Esophagus muscularis mucosa (tissue), 4 donors: ENCODE data around the gene UBE4B. TPM values are rescaled to one million over a fixed set of nuclear protein-coding genes. Genes with fewer than 3 reads are reported as not detected.

Experiments
- DNase-seq: peaks from one replicate; pipeline ENCODE4 v3.0.0-alpha.2; 2017; ENCODE audit errors: extremely low spot score
- H3K27ac ChIP-seq, 4 donors: fragments of 200-600 bp; sonication (generic); replicated peaks in 1 of 4; 1 replicate in 3 of 4; 2 replicates in 1 of 4; pipeline ENCODE4 v1.5.1; 2016 to 2019; ENCODE audit warnings: mild to moderate bottlenecking in 1 of 4
- H3K27me3 ChIP-seq, 4 donors: fragments of 200-600 bp; sonication (generic); one replicate each; pipeline versions ENCODE4 v1.5.1 to v1.6.0; 2016 to 2019
- H3K36me3 ChIP-seq, 4 donors: fragments of 200-600 bp; sonication (generic); one replicate each; pipeline ENCODE4 v1.5.1; 2016 to 2019
- H3K4me1 ChIP-seq, 4 donors: fragments of 200-600 bp; sonication (generic); one replicate each; pipeline ENCODE4 v1.5.1; 2016 to 2019
- H3K4me3 ChIP-seq, 4 donors: fragments of 200-600 bp; sonication (generic); 1 replicate in 2 of 4; 2 replicates in 2 of 4; pipeline ENCODE4 v1.5.1; 2016 to 2019; ENCODE audit warnings: mild to moderate bottlenecking in 4 of 4, moderate library complexity in 1 of 4
- H3K9me3 ChIP-seq, 4 donors: fragments of 200-600 bp; sonication (generic); 1 replicate in 3 of 4; 2 replicates in 1 of 4; pipeline ENCODE4 v1.5.1; 2016 to 2019
- EP300 ChIP-seq: sonication (generic); formaldehyde crosslinking; IDR thresholded peaks from one replicate; pipeline ENCODE4 v1.6.1; 2017; ENCODE audit warnings: antibody characterized with exemption
- POLR2A ChIP-seq: fragments of 450-650 bp; IDR thresholded peaks from one replicate; pipeline ENCODE4 v1.6.1; 2017; ENCODE audit warnings: antibody characterized with exemption, moderate library complexity, mild to moderate bottlenecking, low read depth
- POLR2AphosphoS5 ChIP-seq, 2 donors: sonication (generic); formaldehyde crosslinking; IDR thresholded peaks; one replicate each; pipeline ENCODE4 v1.6.1; 2017; ENCODE audit warnings: antibody characterized with exemption in 2 of 2
- WGBS: methylation state at CpG from one replicate; pipeline ENCODE4 v1.1.5; 2018; 5-methylcytosine and 5-hydroxymethylcytosine counted together
- intact Hi-C: fragments of 100-400 bp; cut with DNase I; formaldehyde crosslinking; loops from one replicate; pipeline ENCODE4 v1.15.1; 2023
- total RNA-seq, 4 donors: library from RNA; depleted of rRNA; stranded (reverse); fragments of >200 nt; gene quantifications; one replicate each; pipeline versions ENCODE4 v1.1.0 to v1.2.1, GENCODE V29; 2016
- TF ChIP-seq, protein P1 (sequence below), 3 experiments: fragments of 200-600 bp in 2 of 3; fragments of 450-650 bp in 1 of 3; sonication (generic) in 2 of 3; IDR thresholded peaks; one replicate each; pipeline ENCODE4 v1.5.1; 2017 to 2019; ENCODE audit warnings: antibody characterized with exemption in 3 of 3, mild to moderate bottlenecking in 2 of 3, moderate library complexity in 1 of 3

Gene UBE4B
- total RNA-seq, 4 donors from 2014 or later, result 58.6 to 110 (median 85.5) TPM

- no peak overlapping the region for H3K4me3 ChIP-seq
- H3K27ac ChIP-seq, result peak overlapping the region; percentile 3 to 57 (median 30)
- no peak for DNase-seq
- TF ChIP-seq EP300, result no peak
- TF ChIP-seq, protein P1, sequence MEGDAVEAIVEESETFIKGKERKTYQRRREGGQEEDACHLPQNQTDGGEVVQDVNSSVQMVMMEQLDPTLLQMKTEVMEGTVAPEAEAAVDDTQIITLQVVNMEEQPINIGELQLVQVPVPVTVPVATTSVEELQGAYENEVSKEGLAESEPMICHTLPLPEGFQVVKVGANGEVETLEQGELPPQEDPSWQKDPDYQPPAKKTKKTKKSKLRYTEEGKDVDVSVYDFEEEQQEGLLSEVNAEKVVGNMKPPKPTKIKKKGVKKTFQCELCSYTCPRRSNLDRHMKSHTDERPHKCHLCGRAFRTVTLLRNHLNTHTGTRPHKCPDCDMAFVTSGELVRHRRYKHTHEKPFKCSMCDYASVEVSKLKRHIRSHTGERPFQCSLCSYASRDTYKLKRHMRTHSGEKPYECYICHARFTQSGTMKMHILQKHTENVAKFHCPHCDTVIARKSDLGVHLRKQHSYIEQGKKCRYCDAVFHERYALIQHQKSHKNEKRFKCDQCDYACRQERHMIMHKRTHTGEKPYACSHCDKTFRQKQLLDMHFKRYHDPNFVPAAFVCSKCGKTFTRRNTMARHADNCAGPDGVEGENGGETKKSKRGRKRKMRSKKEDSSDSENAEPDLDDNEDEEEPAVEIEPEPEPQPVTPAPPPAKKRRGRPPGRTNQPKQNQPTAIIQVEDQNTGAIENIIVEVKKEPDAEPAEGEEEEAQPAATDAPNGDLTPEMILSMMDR (IDR thresholded peaks at IDR 0.05), result no peak
- no peak for TF ChIP-seq POLR2A
- no peak for TF ChIP-seq POLR2AphosphoS5 (IDR thresholded peaks at IDR 0.05)
- H3K9me3 ChIP-seq, result no peaks in the 10 kb centered on the region
- WGBS, result 62% methylated on average over 9 of the region's 9 CpGs
- peaks cover 0 to 22% (median 16%) of the 10 kb centered on the region in 4 donors for H3K4me1 ChIP-seq
- intact Hi-C loops, result loop anchor here (10.0 kb wide), 1 partner anchor 63 kb away; no protein-coding TSS in a partner anchor
- H3K27me3 ChIP-seq, result no peaks in the 10 kb centered on the region
- H3K36me3 ChIP-seq, result peaks cover 29 to 91% (median 61%) of the 10 kb centered on the region in 4 donors
Observed at GRCh38 chr1:10128101-10128765, 95.5 kb downstream of the UBE4B start.

DNA sequence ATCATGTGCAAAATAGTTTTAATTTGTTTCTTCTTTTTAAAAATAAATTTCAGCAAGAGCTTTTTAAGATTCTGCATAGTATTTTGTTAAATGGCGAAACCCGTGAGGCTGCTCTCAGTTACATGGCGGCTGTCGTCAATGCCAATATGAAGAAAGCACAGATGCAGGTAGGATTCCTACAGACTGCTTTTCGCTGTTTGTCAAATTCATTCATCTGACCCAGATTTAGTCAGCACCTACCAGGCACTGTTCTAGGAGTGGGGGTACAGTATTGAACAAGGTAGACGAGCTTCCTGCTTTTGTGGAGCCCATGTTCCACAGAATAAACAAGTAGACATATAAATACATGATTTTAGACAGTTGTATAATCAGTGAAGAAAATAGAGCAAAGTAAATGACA is 99.6 kb downstream of the UBE4B start:
- no peak overlapping the region for H3K27ac ChIP-seq
- H3K9me3 ChIP-seq, result no peaks in the 10 kb centered on the region
- H3K4me3 ChIP-seq, result no peak overlapping the region
- DNase-seq, result no peak
- intact Hi-C loops, result no loop called here
- WGBS, result 96% methylated on average over 6 of the region's 6 CpGs
- H3K27me3 ChIP-seq, result no peaks in the 10 kb centered on the region
- TF ChIP-seq POLR2AphosphoS5 (IDR thresholded peaks at IDR 0.05), result no peak
- no peak for TF ChIP-seq EP300
- TF ChIP-seq, protein P1 (IDR thresholded peaks at IDR 0.05), result no peak
- TF ChIP-seq POLR2A, result no peak
- peaks cover 39 to 94% (median 77%) of the 10 kb centered on the region in 4 donors for H3K36me3 ChIP-seq
- H3K4me1 ChIP-seq, result peaks cover 0 to 16% (median 15%) of the 10 kb centered on the region in 4 donors

GRCh38 chr1:10132852-10133251 is 100.1 kb downstream of the UBE4B start:
- no peaks in the 10 kb centered on the region for H3K27me3 ChIP-seq
- H3K4me1 ChIP-seq, result peaks cover 0 to 16% (median 15%) of the 10 kb centered on the region in 4 donors
- H3K36me3 ChIP-seq, result peaks cover 39 to 96% (median 81%) of the 10 kb centered on the region in 4 donors
- intact Hi-C loops, result no loop called here
- TF ChIP-seq POLR2AphosphoS5 (IDR thresholded peaks at IDR 0.05), result no peak
- no peak for TF ChIP-seq EP300
- TF ChIP-seq, protein P1 (IDR thresholded peaks at IDR 0.05), result no peak
- TF ChIP-seq POLR2A, result no peak
- H3K27ac ChIP-seq, result no peak overlapping the region
- 87% methylated on average over 10 of the region's 10 CpGs for whole genome bisulfite sequencing
- H3K9me3 ChIP-seq, result no peaks in the 10 kb centered on the region
- H3K4me3 ChIP-seq, result no peak overlapping the region
- DNase-seq, result no peak

- intact Hi-C loops, result loop anchor here (10.0 kb wide), 1 partner anchor 266 kb away; no protein-coding TSS in a partner anchor
- peaks cover 7 to 95% (median 81%) of the 10 kb centered on the region in 4 donors for H3K36me3 ChIP-seq
Observed at GRCh38 chr1:10140981-10141380, 108.2 kb downstream of the UBE4B start.

More at GRCh38 chr1:10140981-10141380, 108.2 kb downstream of the UBE4B start:
- Histone ChIP-seq H3K4me1 (no peaks in the 10 kb centered on the region), H3K27me3 (no peaks in the 10 kb centered on the region), H3K27ac (no peak overlapping the region), H3K4me3 (no peak overlapping the region), H3K9me3 (no peaks in the 10 kb centered on the region)
- WGBS, result 98% methylated on average over 3 of the region's 3 CpGs
- no peak for TF ChIP-seq POLR2AphosphoS5 (IDR thresholded peaks at IDR 0.05)
- TF ChIP-seq, protein P1 (IDR thresholded peaks at IDR 0.05), result no peak
- TF ChIP-seq POLR2A, result no peak
- TF ChIP-seq EP300, result no peak
- no peak for DNase-seq
